Adipocyte (in vitro differentiated cells): Measurements from ENCODE around the gene CARD19.
"Not testable (repeated sequence)": the region's sequence is repeated elsewhere in the genome, so short reads cannot be mapped to it uniquely, and the experiment has no call there.

Experiments
- DNase-seq: peaks from one replicate; pipeline ENCODE4 v3.0.0-alpha.2; 2015; ENCODE audit warnings: low read depth
- H3K27me3 ChIP-seq: replicated peaks from 2 replicates; pipeline ENCODE4 v1.7.0; 2013; ENCODE audit warnings: mild to moderate bottlenecking, low read length, moderate library complexity; ENCODE audit not compliant: control insufficient read depth, insufficient read depth
- H3K36me3 ChIP-seq: 2 replicates; pipeline ENCODE4 v1.7.0; 2013; ENCODE audit warnings: low read length, mild to moderate bottlenecking, moderate library complexity; ENCODE audit not compliant: control insufficient read depth, insufficient read depth, severe bottlenecking
- H3K4me1 ChIP-seq: 2 replicates; pipeline ENCODE4 v1.7.0; 2013; ENCODE audit warnings: mild to moderate bottlenecking, low read length, moderate library complexity; ENCODE audit not compliant: control insufficient read depth, insufficient read depth
- H3K4me3 ChIP-seq: 2 replicates; pipeline ENCODE4 v1.7.0; 2013; ENCODE audit warnings: mild to moderate bottlenecking, low read length, moderate library complexity
- H3K9ac ChIP-seq: 2 replicates; pipeline ENCODE4 v1.7.0; 2013; ENCODE audit warnings: mild to moderate bottlenecking, low read length, moderate library complexity
- H3K9me3 ChIP-seq: 2 replicates; pipeline ENCODE4 v1.7.0; 2013; ENCODE audit warnings: mild to moderate bottlenecking, low read length, moderate library complexity; ENCODE audit not compliant: control insufficient read depth

The CARD19 gene

DNA sequence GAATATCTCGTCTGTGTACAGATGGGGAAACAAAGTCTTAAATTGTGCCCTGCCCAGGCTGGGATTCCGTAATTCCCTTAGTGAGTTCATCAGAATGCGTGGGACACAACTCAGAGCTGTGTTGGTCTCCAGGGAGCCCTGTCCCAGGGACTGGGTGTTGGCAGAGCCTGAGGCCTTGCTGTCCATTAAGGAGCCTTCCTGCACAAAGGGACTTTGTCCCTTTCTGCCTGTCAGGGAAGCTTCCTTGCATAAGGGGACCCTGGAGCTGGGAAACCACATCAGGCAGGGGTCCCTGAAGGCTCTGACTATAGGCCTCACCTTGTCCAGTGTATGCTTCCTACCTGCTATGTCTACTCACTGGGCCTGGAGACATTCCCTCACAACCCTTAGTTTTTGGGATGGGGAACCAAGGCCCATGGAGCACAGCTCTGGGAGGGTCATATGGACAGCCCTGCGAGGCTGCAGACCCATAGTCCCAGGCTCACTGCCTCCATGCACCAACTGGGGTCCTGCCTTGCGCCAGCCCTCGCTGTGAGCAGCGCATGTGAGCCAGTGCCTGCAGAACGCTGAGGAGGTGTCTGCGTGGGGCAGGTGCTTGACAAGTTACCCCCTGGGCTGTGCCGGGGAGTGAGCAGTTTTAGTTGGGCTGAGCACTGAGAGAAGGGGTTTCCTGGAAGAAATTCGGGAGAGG, 1.6 kb downstream of the CARD19 start:
- DNase-seq, result peak; percentile 28
- H3K4me3 ChIP-seq, result peak overlapping the region; percentile 92

DNA sequence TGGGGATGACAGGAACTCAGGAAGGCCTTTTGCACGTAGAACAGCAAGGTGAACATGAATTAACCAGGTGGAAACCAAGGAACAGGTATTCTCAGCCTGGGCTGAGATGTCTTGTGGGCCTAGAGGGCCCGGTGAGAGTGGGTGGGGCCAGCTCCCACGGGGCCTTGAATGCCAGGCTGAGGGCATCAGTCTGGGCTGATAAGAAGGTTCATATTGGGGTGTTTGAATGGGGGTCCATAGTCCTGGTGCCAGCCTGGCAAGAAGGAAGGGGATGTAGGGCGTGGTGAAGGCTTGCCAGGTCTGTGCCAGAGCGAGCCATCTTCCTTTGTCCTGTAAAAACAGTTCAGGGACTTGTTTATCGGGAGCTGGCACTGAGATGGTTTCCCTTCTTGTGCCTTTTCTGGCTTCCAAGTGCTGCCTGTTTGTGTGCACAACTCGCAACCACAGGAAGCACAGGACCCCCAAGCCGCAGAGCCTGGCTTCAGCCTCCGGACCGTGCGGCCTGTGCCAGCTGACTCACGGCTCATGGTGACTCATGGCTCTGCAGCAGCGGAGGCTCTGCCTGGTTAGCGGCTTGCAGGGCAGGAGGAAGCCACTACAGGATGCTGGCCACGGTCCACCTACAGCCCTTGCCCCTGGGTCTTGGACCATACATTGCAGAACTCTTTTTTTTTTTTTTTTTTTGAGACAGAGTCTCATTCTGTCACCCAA, 2.4 kb downstream of the CARD19 start:
- H3K36me3 ChIP-seq, result no peaks in the 10 kb centered on the region
- no peaks in the 10 kb centered on the region for H3K9me3 ChIP-seq
- H3K9ac ChIP-seq, result peak overlapping the region; percentile 52
- no peaks in the 10 kb centered on the region for H3K27me3 ChIP-seq
- H3K4me3 ChIP-seq, result peak overlapping the region; percentile 92
- peaks cover 29% of the 10 kb centered on the region for H3K4me1 ChIP-seq
- peak; percentile 97 for DNase-seq

More for the DNA sequence above, 1.6 kb downstream of the CARD19 start:
- peaks cover 29% of the 10 kb centered on the region for H3K4me1 ChIP-seq
- H3K27me3 ChIP-seq, result no peaks in the 10 kb centered on the region
- H3K9me3 ChIP-seq, result no peaks in the 10 kb centered on the region
- peak overlapping the region; percentile 77 for H3K9ac ChIP-seq
- no peaks in the 10 kb centered on the region for H3K36me3 ChIP-seq

DNA sequence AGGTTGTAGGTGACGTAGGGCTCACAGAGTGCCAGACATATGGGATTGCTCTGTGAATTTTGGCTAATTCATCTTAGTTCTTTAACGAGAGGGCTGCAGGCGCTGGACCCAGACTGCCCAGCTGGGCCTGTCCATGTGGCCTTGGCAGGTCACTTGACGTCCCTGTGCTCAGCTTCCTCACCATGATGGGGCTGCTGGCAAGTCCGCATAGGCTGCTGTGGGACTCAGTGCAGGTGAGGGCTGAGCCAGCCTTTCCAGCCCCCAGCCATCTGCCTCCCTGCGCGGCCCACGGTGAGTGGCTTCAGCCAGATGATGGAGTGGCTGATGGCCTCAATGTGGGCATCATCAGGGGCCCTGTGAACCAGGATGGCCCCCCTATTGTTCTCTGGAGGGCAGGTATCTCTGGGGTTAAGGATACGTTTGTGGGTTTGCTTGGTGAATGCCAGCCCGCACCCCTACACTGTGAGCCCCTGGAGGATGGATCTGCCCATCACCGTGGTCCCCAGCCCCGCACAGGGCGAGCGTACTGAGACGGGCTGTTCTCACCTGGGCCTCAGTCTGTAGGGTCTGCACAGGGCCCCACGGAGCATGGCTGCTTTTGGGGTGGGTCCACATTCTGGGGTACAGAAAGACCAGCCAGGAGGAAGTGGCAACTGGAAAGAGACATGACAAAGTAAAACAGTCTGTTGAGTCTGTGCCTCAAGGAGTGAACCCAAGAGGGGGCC, 3.7 kb downstream of the CARD19 start:
- no peaks in the 10 kb centered on the region for H3K36me3 ChIP-seq
- H3K4me1 ChIP-seq, result peaks cover 29% of the 10 kb centered on the region
- no peak overlapping the region for H3K4me3 ChIP-seq
- H3K27me3 ChIP-seq, result no peaks in the 10 kb centered on the region
- H3K9ac ChIP-seq, result peak overlapping the region; percentile 30
- no peaks in the 10 kb centered on the region for H3K9me3 ChIP-seq
- no peak for DNase-seq

DNA sequence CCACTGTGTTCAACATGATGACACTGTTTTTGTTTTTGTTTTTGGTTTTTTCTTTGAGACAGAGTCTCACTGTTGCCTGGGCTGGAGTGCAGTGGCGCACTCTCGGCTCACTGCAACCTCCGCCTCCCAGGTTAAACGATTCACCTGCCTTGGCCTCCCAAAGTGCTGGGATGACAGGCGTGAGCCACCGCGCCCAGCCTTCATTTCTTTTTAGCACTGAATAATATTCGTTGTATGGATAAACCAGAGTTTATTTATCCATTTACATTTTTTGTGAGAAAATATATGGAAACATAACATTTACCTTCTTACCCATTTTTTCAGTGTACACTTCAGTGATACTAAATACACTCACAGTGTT, 4.2 kb downstream of the CARD19 start:
- H3K4me3 ChIP-seq, result no peak overlapping the region
- no peaks in the 10 kb centered on the region for H3K27me3 ChIP-seq
- H3K36me3 ChIP-seq, result no peaks in the 10 kb centered on the region
- peaks cover 29% of the 10 kb centered on the region for H3K4me1 ChIP-seq
- H3K9me3 ChIP-seq, result no peaks in the 10 kb centered on the region
- no peak for DNase-seq
- H3K9ac ChIP-seq, result no peak overlapping the region

DNA sequence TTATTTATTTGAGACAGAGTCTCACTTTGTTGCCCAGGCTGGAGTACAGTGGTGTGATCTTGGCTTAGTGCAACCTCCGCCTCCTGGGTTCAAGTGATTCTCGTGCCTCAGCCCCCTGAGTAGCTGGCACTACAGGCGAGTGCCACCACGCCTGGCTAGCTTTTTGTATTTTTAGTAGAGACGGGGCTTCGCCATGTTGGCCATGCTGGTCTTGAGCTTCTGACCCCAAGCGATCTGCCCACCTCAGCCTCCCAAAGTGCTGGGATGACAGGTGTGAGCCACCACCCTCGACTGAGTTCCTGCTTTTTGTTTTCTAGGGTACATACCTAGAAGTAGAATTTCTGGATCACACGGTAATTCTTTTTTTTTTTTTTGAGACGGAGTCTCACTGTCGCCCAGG, 5.1 kb downstream of the CARD19 start:
- peaks cover 29% of the 10 kb centered on the region for H3K4me1 ChIP-seq
- H3K9ac ChIP-seq, H3K4me3 ChIP-seq, H3K27me3 ChIP-seq, DNase-seq, H3K9me3 ChIP-seq, H3K36me3 ChIP-seq: not testable (repeated sequence)

DNA sequence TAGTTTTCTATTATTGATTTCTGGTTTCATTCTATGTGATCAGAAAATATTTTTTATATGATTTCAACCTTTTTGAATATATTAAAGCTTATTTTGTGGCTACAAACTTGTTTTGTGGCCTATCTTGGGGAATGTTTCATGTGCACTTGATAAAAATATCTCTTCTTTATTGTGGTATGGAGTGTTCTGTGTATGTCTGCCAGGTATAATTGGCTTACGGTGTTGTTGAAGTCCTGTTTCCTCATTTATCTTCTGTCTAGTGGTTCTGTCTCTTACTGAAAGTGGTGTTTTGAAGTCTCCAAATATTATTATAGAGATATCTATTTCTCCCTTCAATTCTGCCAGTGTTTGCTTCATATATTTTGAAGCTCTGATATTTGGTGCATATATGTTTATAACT, 9.6 kb downstream of the CARD19 start:
- H3K4me1 ChIP-seq, result peaks cover 7% of the 10 kb centered on the region
- no peak overlapping the region for H3K9ac ChIP-seq
- peaks cover 11% of the 10 kb centered on the region for H3K36me3 ChIP-seq
- H3K4me3 ChIP-seq, result no peak overlapping the region
- H3K9me3 ChIP-seq, result no peaks in the 10 kb centered on the region
- H3K27me3 ChIP-seq, result no peaks in the 10 kb centered on the region
- no peak for DNase-seq

DNA sequence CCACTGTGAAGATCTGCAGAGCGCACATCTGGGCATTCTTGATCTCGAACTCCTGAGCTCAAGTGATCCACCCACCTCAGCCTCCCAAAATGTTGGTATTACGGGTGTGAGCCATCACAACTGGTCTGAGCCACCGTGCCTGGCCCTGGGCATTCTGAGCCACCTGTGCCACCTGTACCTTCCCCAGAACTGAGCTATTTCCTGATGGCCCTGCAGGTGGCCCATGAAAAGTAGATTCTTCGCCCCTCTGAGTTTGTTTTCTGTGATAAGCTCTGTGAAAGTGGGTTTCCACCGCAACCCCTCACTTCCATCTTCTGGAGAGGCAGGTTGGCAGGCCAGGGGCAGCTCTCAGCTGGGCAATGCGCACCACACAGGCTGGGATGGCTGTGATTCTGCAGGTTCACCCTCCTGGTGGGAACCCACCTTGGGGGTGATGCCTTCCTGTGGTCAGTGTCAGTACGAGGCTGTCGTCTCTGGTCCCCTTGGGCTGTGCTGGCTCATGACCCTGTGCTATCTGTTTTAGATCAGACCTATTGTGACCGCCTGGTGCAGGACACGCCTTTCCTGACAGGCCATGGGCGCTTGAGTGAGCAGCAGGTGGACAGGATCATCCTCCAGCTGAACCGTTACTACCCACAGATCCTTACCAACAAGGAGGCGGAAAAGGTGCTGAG, 11.3 kb downstream of the CARD19 start:
- Histone ChIP-seq H3K4me1 (peaks cover 7% of the 10 kb centered on the region), H3K9me3 (no peaks in the 10 kb centered on the region), H3K36me3 (peaks cover 11% of the 10 kb centered on the region), H3K27me3 (no peaks in the 10 kb centered on the region), H3K9ac (no peak overlapping the region), H3K4me3 (no peak overlapping the region)
- no peak for DNase-seq

DNA sequence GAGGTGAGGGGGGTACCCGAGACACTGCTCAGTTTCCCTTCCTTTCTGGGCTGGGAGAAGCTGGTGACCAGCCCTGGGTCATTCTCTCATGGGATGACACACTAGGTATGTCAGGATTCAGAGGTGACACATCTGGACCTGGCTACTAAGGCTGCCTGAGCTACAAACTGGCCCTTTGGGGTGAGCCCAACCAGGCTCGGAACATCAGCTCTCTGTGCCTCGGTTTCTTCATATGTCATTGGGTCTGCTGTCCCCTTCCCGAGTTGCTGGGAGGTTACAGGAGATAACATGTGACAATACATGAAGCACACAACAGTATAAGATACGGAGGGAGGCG, 11.8 kb downstream of the CARD19 start:
- no peaks in the 10 kb centered on the region for H3K27me3 ChIP-seq
- peaks cover 11% of the 10 kb centered on the region for H3K36me3 ChIP-seq
- peaks cover 7% of the 10 kb centered on the region for H3K4me1 ChIP-seq
- DNase-seq, result no peak
- no peak overlapping the region for H3K4me3 ChIP-seq
- H3K9ac ChIP-seq, result no peak overlapping the region
- H3K9me3 ChIP-seq, result no peaks in the 10 kb centered on the region

DNA sequence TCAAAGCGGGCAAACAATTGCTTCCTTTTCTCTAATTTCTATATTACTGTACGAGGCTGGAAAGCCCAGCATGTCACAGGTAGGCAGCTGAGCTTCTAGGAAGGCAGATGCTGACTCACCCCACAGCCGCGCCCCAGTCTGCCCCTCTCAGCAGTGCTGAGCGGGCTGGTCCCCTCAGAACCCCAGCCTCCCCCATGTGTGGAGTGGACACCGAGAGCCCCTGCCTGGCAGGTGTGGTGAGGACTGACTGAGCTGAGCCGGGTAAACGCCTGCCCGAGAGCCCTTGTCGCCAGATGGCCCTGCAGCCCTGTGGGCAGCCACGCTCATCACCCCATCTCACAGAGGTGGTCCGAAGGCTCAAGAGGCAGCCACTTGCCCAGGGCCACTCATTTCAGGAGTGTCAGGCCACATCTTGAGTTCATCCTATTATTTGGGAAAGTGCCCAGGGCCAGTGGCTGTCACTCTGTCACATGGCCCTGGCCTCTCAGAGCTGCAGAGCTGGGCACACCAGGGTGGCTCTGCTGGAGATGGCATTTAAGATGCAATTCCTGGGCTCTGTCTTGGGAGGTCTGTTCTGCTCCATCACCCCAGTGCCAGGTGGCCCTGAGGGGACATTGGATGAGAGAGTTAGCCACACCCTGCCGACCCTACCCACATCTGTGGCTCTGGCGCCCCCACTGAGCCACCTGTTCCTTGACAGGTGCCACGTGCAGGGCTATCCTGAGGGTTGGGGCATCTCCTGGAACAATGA, 12.4 kb downstream of the CARD19 start:
- H3K36me3 ChIP-seq, result peaks cover 16% of the 10 kb centered on the region
- no peaks in the 10 kb centered on the region for H3K27me3 ChIP-seq
- no peak overlapping the region for H3K4me3 ChIP-seq
- peaks cover 7% of the 10 kb centered on the region for H3K4me1 ChIP-seq
- no peaks in the 10 kb centered on the region for H3K9me3 ChIP-seq
- no peak overlapping the region for H3K9ac ChIP-seq
- no peak for DNase-seq

DNA sequence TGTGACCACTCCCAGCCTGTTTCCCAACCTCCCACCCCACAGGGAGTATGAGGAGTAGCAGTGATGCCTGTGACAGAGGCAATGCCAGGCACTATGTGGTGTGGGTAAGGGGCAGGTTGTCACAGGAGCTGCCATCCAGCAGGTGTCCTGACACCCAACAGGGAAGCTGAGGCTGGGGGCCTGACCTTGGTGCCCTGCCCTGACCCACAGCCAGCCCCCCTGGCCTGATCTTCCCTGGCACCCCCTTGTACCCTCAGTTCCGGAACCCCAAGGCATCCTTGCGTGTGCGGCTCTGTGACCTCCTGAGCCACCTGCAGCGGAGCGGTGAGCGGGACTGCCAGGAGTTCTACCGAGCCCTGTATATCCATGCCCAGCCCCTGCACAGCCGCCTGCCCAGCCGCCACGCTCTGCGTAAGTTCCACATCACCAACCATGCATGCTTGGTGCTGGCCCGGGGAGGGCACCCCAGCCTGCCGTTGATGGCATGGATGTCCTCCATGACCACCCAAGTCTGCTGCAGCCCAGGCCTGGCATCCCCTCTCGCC, 14.4 kb downstream of the CARD19 start:
- Histone ChIP-seq H3K36me3 (peaks cover 23% of the 10 kb centered on the region), H3K9ac (no peak overlapping the region), H3K4me1 (peaks cover 7% of the 10 kb centered on the region), H3K27me3 (no peaks in the 10 kb centered on the region), H3K9me3 (no peaks in the 10 kb centered on the region), H3K4me3 (no peak overlapping the region)
- no peak for DNase-seq
